Inflammatory macrophage treated with lipopolysaccharide for 4 hours (primary cell): Measurements from ENCODE around the gene SPTBN4.
"Not testable (repeated sequence)": the region's sequence is repeated elsewhere in the genome, so short reads cannot be mapped to it uniquely, and the experiment has no call there.

Experiments
- DNase-seq: peaks from one replicate; pipeline ENCODE4 v3.0.0-alpha.2; 2020

SPTBN4 gene

DNA sequence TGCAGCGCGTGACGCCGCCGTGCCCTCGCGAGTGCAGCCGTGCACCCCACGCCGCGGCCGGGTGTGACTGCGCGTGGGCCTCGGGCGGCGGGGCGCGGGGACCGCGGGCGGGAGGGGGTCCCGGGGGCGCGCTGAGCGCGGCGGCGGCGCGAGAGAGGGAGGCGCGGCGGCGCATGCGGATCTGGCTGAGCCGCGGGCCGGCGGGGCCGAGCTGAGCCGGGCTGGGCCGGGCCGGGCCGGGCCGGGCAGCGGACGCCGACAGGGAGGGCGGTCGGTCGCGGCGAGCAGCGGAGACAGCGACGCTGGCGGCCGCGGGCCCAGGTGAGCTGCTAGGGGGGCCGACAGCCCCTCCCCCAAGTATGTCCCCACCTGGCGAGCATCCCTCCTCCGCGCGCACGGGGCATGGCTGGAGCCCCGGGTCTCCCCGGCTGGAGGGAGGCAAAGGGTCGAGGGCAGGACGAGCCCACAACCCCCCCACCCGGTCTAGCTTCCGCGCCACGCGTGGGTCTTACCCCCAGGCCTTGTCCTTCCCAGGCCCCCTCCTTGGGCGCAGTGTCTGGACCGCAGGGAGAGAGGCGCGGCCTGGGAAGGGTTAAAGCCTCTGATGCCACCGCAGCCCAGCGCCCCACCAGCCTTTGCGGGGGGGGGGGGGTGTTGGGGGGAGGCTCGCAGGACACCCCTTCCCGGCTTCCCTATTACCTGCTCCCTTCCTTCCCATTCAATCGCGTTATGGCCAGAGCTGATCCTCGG lies at the start of gene SPTBN4:
TSS of gene SPTBN4 (plus strand) at position 17 of the 750 bp plus-strand sequence. CDS start 5,621 bp downstream, outside the sequence.
- no peak for DNase-seq

- no peak for DNase-seq
Observed at GRCh38 chr19:40417643-40417981, 49.2 kb upstream of the SPTBN4 start.

- DNase-seq, result no peak
Observed at GRCh38 chr19:40418040-40418439, 48.8 kb upstream of the SPTBN4 start.

DNA sequence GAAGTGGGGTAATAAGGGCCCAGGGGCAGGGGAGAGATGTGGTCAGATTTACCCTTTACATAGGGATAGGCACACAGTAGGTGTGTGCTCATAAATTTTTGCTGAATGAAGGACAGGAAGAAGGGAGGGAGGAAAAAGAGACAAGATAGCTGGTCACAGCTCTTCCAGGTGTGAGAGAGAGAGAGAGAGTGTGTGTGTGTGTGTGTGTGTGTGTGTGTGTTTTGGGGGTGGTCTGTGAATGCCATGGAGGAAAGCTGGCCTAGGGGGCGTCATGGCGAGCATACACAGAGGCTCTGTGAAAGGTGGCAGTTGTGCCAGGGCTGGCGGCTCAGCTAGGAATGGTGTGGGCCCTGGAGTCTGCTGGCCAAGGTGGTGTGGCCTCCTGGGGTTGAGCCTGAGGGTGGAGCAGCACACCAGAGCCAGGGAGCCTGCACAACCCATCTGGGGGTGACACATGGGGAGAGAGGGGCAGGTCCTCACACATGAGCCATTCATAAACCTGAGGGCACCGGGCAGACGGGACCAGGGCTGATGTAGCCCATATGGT lies 47.7 kb upstream of the SPTBN4 start:
- no peak for DNase-seq

- DNase-seq, result no peak
Observed at GRCh38 chr19:40419780-40420179, 47.0 kb upstream of the SPTBN4 start.

DNA sequence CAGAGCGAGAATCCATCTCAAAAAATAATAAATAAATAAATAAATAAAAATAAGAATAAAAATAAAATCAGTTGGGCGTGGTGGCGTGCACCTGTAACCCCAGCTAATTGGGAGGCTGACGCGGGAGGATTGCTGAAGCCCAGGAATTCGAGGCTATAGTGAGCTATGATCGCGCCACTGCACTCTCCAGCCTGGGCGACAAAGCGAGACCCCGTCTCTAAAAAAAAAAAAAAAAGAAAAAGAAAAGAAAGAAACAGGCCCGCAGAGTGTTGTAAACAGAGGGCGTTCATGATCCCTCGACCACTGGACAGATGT lies 46.4 kb upstream of the SPTBN4 start:
- DNase-seq, result no peak

- DNase-seq, result peak; percentile 83
Observed at GRCh38 chr19:40420766-40421765, 45.7 kb upstream of the SPTBN4 start.

DNA sequence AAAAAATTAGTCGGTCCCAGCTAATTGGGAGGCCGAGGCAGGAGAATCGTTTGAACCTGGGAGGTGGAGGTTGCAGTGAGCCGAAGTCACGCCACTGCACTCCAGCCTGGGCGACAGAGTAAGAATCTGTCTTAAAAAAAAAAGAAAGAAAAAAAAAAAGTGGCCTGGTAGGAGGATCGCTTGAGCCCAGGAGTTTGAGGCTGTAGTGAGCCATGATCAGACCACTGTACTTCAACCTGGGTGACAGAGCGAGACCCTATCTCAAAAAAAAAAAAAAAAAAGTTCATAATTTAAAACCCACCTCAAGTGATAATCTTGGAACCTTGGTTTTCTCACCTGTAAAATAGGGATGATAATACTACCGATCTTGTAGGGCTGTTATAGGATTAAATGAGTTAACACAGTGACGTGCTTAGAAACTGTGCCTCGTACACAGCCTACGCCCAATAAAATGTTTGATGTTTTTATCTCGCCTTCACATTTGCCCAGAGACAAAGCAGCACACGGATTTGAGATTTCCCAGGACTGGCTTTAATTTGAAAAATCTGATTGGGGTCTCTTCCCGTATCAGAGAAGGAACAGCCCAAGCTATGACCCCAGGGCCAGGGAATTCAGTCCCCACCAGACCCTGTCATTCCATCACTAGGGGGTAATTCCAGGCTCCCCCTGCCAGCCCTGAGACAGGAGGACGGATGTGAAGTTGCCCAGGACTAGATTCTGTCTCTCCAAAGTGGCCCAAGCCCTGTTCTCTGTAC lies 44.6 kb upstream of the SPTBN4 start:
- no peak for DNase-seq

GRCh38 chr19:40422748-40423566 lies 43.8 kb upstream of the SPTBN4 start:
- no peak for DNase-seq

DNA sequence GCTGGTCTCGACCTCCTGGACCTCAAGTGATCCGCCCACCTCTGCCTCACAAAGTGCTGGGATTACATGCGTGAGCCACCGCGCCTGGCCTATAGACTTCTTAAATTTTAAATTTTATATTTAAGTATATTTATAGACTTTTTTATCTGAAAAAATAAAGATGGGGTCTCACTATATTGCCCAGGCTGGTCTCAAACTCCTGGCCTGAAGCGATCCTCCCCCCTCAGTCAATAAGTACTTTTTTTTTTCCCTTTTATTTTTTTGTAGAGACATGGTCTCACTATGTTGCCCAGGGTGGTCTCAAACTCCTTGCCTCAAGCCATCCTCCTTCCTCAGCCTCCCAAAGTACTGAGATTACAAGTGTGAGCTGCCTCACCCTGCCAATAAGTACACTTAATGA lies 42.9 kb upstream of the SPTBN4 start:
- DNase-seq, result no peak

DNA sequence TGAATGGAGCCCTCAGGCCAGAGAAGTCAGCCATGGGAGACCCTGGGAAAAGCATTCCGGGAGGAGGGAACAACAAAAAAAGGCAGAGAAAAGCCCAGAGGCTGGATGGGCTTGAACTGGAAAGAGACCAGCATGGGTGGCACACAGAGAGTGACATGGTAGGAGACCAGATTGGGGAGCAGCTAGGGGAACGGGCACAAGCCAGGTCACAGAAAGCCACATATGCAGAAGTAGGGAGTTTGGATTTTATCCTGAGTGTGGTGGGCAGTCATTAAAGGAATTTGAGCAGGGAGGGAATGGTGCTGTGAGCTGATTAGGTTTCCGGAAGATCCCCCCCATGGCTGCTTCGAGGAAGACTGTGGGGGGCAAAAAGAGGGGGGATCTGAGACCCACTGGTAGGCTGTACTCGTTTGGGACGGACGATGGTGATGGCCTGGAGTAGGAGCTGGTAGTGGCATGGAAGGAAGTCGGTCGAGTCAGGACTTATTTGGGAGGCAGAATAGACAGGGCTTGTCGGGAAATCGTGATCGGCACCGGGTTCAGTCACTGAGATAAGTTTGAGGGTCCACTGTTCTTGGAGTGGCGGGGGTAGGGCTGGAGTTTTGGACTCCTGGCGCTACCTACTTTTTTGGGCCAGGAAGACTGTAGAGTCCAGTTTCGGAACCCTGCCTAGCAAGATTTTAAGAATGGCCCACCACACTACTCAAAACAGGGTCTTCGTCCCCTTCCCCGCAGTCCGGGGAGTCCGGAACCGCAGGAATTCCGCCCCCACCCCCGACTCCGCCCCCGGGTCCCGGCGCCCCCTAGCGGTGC lies 42.0 kb upstream of the SPTBN4 start:
- DNase-seq, result no peak

DNA sequence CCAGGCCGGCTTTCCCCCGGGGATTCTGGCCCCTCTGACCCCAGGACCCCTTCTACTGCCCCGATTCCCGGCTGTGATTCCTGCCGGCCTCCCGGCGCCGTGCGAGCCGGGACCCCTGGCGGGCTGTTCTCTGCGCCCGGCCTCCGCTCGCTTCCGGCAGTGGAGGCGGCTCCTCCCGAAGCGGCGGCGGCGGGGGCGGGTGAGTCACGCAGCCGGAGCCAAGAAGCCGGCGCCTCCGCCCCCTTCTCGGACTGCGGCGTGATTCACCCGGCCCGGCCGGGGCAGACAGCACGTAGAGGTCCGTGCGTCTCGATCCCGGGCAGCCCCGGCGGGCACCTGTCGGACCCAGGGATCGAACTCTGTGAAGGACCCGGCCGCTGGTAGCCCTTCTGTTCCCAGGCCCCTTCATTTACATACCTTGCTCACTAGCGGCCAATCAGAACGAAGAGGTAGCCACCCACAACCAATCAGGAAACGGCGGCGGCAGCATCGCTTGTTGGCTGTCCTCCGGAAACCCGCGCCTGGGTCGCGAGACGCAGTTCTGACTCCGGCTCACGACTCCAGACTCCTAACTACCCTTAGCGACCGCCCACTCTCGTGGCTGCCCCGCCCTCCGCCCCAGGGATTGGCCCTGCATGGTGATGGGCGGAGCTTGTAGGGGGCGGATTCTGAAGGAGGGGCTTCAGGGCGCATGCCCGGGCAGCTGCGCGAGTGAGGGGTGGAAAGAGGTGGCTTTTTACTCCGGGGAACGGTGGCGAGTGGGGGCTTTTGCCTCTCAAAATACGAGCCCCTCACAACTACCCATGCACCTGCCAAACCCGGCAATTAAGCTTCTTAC lies 41.1 kb upstream of the SPTBN4 start, which contains the start of gene SERTAD1:
TSS of gene SERTAD1 (minus strand) at position 543 of the 838 bp plus-strand sequence. CDS start 2,446 bp downstream, outside the sequence.
- peak; percentile 100 for DNase-seq

GRCh38 chr19:40428197-40428596 lies 38.6 kb upstream of the SPTBN4 start:
- DNase-seq, result not testable (repeated sequence)

- not testable (repeated sequence) for DNase-seq
Observed at GRCh38 chr19:40430242-40430641, 36.6 kb upstream of the SPTBN4 start.

- DNase-seq, result no peak
Observed at GRCh38 chr19:40431698-40432097, 35.1 kb upstream of the SPTBN4 start.

DNA sequence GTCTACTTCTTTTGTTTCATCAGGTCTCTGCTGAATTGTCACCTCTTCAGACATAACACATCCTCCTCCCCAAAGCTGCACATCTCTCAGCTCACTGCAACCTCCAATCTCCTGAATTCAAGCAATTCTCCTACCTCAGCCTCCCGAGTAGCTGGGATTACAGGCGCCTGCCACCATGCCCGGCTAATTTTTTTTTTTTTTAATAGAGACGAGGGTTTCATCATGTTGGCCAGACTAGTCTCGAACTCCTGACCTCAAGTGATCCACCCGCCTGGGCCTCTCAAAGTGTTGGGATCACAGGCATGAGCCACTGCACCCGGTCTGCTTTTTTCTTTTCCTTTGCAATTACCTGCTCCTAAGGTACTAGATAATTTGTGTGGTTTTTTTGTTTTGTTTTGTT lies 34.0 kb upstream of the SPTBN4 start:
- DNase-seq, result not testable (repeated sequence)

GRCh38 chr19:40433391-40434216 lies 33.2 kb upstream of the SPTBN4 start:
- peak; percentile 93 for DNase-seq

GRCh38 chr19:40438284-40438683 lies 28.5 kb upstream of the SPTBN4 start:
- no peak for DNase-seq

DNA sequence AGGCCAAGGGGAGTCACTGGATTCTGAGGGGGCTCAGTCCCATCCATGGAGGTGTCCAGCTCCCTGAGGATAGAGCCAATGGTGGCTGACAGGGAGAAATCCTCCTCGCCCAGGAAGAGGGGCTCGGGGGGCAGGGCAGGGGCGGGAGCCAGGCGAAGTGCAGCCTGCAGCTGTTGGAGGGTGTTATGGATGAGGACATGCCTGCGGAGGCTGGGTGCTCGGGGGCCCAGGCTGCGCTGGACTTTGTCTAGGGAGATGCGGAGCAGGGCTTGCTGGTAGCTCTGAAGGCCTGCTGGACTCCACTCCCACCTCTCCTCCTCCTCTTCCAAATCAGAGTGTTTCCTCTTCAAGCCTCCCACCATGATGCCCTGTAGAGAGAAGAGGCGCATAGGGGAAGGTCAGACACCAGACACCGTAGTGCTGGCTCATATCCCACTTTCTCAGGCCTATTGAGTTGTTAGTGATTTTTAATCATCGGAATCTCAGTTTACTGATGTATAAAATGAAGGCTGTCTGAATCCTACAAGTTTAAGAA lies 25.0 kb upstream of the SPTBN4 start:
- DNase-seq, result no peak
